Smooth muscle cell of the brain vasculature (primary cell): ENCODE measurements around the gene SLC9C2.
"Not testable (repeated sequence)": the region's sequence is repeated elsewhere in the genome, so short reads cannot be mapped to it uniquely, and the experiment has no call there.

Experiments used
- DNase-seq: peaks from one replicate; pipeline ENCODE4 v3.0.0-alpha.2; 2012; ENCODE audit warnings: low read depth, low spot score

SLC9C2 gene

GRCh38 chr1:173489149-173489600 lies 113.7 kb downstream of the SLC9C2 start:
- no peak for DNase-seq

GRCh38 chr1:173488001-173488400 lies 114.9 kb downstream of the SLC9C2 start:
- no peak for DNase-seq

GRCh38 chr1:173485401-173485800 lies 117.5 kb downstream of the SLC9C2 start:
- no peak for DNase-seq

- DNase-seq, result no peak
Measured at GRCh38 chr1:173484276-173484675, 118.6 kb downstream of the SLC9C2 start.

- DNase-seq, result no peak
Measured at GRCh38 chr1:173482683-173483082, 120.2 kb downstream of the SLC9C2 start.

- no peak for DNase-seq
Measured at GRCh38 chr1:173481195-173481772, 121.6 kb downstream of the SLC9C2 start.

GRCh38 chr1:173479649-173480048 lies 123.2 kb downstream of the SLC9C2 start:
- DNase-seq, result no peak

GRCh38 chr1:173478094-173478674 lies 124.7 kb downstream of the SLC9C2 start:
- no peak for DNase-seq

- DNase-seq, result no peak
Measured at GRCh38 chr1:173477286-173478093, 125.4 kb downstream of the SLC9C2 start, which contains the start of gene PRDX6. PRDX6 (plus strand) TSS chr1:173477335; CDS start chr1:173477398, 63 bp downstream.

- DNase-seq, result peak; percentile 46
Measured at GRCh38 chr1:173476665-173477285, 126.1 kb downstream of the SLC9C2 start.

GRCh38 chr1:173476197-173476664 lies 126.6 kb downstream of the SLC9C2 start:
- DNase-seq, result no peak

- DNase-seq, result no peak
Measured at GRCh38 chr1:173475564-173476196, 127.2 kb downstream of the SLC9C2 start.

- DNase-seq, result not testable (repeated sequence)
Measured at GRCh38 chr1:173474780-173475421, 128.0 kb downstream of the SLC9C2 start.

- DNase-seq, result no peak
Measured at GRCh38 chr1:173474097-173474779, 128.6 kb downstream of the SLC9C2 start.

GRCh38 chr1:173473599-173474011 lies 129.3 kb downstream of the SLC9C2 start:
- no peak for DNase-seq

- no peak for DNase-seq
Measured at GRCh38 chr1:173470608-173471007, 132.3 kb downstream of the SLC9C2 start.

GRCh38 chr1:173469656-173470055 lies 133.2 kb downstream of the SLC9C2 start:
- no peak for DNase-seq

- no peak for DNase-seq
Measured at GRCh38 chr1:173467426-173467825, 135.4 kb downstream of the SLC9C2 start.

GRCh38 chr1:173464185-173464584 lies 138.7 kb downstream of the SLC9C2 start:
- DNase-seq, result not testable (repeated sequence)

- not testable (repeated sequence) for DNase-seq
Measured at GRCh38 chr1:173462666-173463065, 140.2 kb downstream of the SLC9C2 start.
